Lung (tissue), 12 donors: Measurements from ENCODE around the gene GJD4. TPM values are rescaled to one million over a fixed set of nuclear protein-coding genes. Genes with fewer than 3 reads are reported as not detected.

Experiments used
- ATAC-seq: fragments of 200-7000 bp; cut with Tn5 transposase; one replicate; pipeline ENCODE4 v1.9.1; 2020; ENCODE audit warnings: moderate number of reproducible peaks; ENCODE audit not compliant: insufficient read depth, low FRiP score
- DNase-seq, 3 donors: peaks; one replicate each; pipeline ENCODE4 v3.0.0-alpha.2; 2013 to 2017
- H3K27ac ChIP-seq, 2 donors: one replicate each; pipeline ENCODE4 v1.5.1; 2013; ENCODE audit warnings: mild to moderate bottlenecking in 2 of 2, moderate library complexity in 2 of 2, control low read depth in 1 of 2, inconsistent platforms in 1 of 2, low read depth in 1 of 2, low read length in 1 of 2
- H3K27me3 ChIP-seq, 3 donors: one replicate each; pipeline ENCODE4 v1.5.1; 2013; ENCODE audit warnings: low read length in 2 of 3; ENCODE audit not compliant: control insufficient read depth in 3 of 3, insufficient read depth in 3 of 3
- H3K36me3 ChIP-seq, 4 donors: one replicate each; pipeline ENCODE4 v1.5.1; 2013; ENCODE audit warnings: low read length in 4 of 4, mild to moderate bottlenecking in 1 of 4, moderate library complexity in 1 of 4; ENCODE audit not compliant: control insufficient read depth in 4 of 4, insufficient read depth in 4 of 4
- H3K4me1 ChIP-seq, 5 donors: one replicate each; pipeline ENCODE4 v1.5.1; 2013; ENCODE audit warnings: low read length in 5 of 5, mild to moderate bottlenecking in 2 of 5, moderate library complexity in 1 of 5; ENCODE audit not compliant: control insufficient read depth in 5 of 5, insufficient read depth in 5 of 5
- H3K4me3 ChIP-seq: one replicate; pipeline ENCODE4 v1.5.1; 2013; ENCODE audit warnings: mild to moderate bottlenecking, control low read depth, moderate library complexity
- H3K9ac ChIP-seq, 2 donors: one replicate each; pipeline ENCODE4 v1.5.1; 2013; ENCODE audit warnings: low read length in 2 of 2, control low read depth in 1 of 2; ENCODE audit not compliant: insufficient read depth in 1 of 2
- H3K9me3 ChIP-seq, 4 donors: one replicate each; pipeline ENCODE4 v1.5.1; 2013; ENCODE audit warnings: low read length in 3 of 4, mild to moderate bottlenecking in 1 of 4, moderate library complexity in 1 of 4; ENCODE audit not compliant: control insufficient read depth in 4 of 4, insufficient read depth in 3 of 4
- CTCF ChIP-seq: IDR thresholded peaks from 2 replicates; pipeline ENCODE4 v1.5.1; 2012; ENCODE audit warnings: mild to moderate bottlenecking; ENCODE audit errors: control extremely low read depth, extremely low read depth
- WGBS, 2 donors: extraction: QIAGEN DNeasy Blood & Tissue Kit; methylation state at CpG; one replicate each; pipeline ENCODE4 v1.1.7; 2013; 5-methylcytosine and 5-hydroxymethylcytosine counted together
- polyA plus RNA-seq, 2 donors: library from polyadenylated mRNA; stranded (reverse); fragments of 200-250 nt; gene quantifications; one replicate each; pipeline ENCODE4 v1.2.1, GENCODE V29; 2013
- total RNA-seq, 2 donors: library from RNA; depleted of rRNA in 1 of 2; stranded (reverse); fragments of >200 nt in 1 of 2; gene quantifications; one replicate each; pipeline ENCODE4 v1.2.1, GENCODE V29; 2014 to 2021
- donor health status: control.
- donor health status: control.
- donor health status: Bipolar disorder and iron deficiency.
- donor health status: healthy.
- donor health status: DM: yes; HTN: yes; CAD: no.

GJD4 gene
- total and polyA plus RNA-seq, 4 donors, result 0.07 TPM; not detected in 3

GRCh38 chr10:35570397-35570796, 34.7 kb upstream of the GJD4 start:
- Histone ChIP-seq H3K9me3 (no peaks in the 10 kb centered on the region), H3K27me3 (no peaks in the 10 kb centered on the region), H3K4me1 (peaks cover 0 to 6% (median 0%) of the 10 kb centered on the region in 5 donors), H3K27ac (no peak overlapping the region), H3K4me3 (no peak overlapping the region), H3K36me3 (peaks cover 9 to 35% (median 13%) of the 10 kb centered on the region in 4 donors), H3K9ac (no peak overlapping the region)
- DNase-seq (no peak), ATAC-seq (no peak)
- WGBS, 2 donors, result 93 to 94% methylated on average over 1 of the region's 1 CpG
- no peak for TF ChIP-seq CTCF

GRCh38 chr10:35572583-35572982, 32.6 kb upstream of the GJD4 start:
- H3K4me3 ChIP-seq, result no peak overlapping the region
- H3K27ac ChIP-seq, result no peak overlapping the region
- H3K36me3 ChIP-seq, result peaks cover 7 to 29% (median 10%) of the 10 kb centered on the region in 4 donors
- H3K9ac ChIP-seq, result no peak overlapping the region
- ATAC-seq (no peak), DNase-seq (no peak)
- no peaks in the 10 kb centered on the region for H3K4me1 ChIP-seq
- no peak for TF ChIP-seq CTCF
- 96 to 100% methylated on average over 1 of the region's 1 CpG for WGBS, 2 donors
- no peaks in the 10 kb centered on the region for H3K27me3 ChIP-seq
- no peaks in the 10 kb centered on the region for H3K9me3 ChIP-seq

GRCh38 chr10:35573796-35574195, 31.3 kb upstream of the GJD4 start:
- Histone ChIP-seq H3K9me3 (no peaks in the 10 kb centered on the region), H3K27me3 (no peaks in the 10 kb centered on the region), H3K4me3 (no peak overlapping the region), H3K9ac (no peak overlapping the region), H3K4me1 (no peaks in the 10 kb centered on the region), H3K36me3 (peaks cover 2 to 20% (median 9%) of the 10 kb centered on the region in 4 donors), H3K27ac (no peak overlapping the region)
- DNase-seq (no peak), ATAC-seq (no peak)
- 95 to 96% methylated on average over 1 of the region's 1 CpG for WGBS, 2 donors
- TF ChIP-seq CTCF, result no peak

DNA sequence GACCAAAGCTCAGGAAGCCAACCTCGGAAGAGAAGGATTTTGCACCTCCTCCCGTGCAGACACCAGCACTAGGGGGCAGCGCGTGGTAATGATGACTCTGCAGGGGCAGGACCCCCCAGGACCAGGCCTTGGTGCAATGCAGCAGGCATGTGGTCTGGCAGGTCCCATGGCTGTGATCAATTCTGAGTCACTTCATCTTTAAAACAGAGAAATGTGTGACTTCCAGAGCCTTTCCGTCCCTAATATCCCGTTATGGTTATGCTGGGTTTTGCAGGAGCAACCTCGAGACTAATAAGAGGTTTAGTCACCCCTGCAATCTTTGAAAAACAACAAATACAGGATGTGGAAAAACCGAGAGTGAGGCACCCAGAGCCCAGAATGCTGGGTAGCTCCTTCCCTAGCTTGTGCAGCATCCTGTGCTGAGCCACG, 30.2 kb upstream of the GJD4 start:
- WGBS, 2 donors, result 84 to 85% methylated on average over 9 of the region's 9 CpGs
- no peak for DNase-seq
- TF ChIP-seq CTCF, result no peak
- H3K27me3 ChIP-seq, result peaks cover 0 to 5% (median 3%) of the 10 kb centered on the region in 3 donors
- no peaks in the 10 kb centered on the region for H3K9me3 ChIP-seq
- no peak for ATAC-seq
- H3K9ac ChIP-seq, result no peak overlapping the region
- H3K4me1 ChIP-seq, result no peaks in the 10 kb centered on the region
- H3K4me3 ChIP-seq, result no peak overlapping the region
- peaks cover 0 to 9% (median 4%) of the 10 kb centered on the region in 4 donors for H3K36me3 ChIP-seq
- H3K27ac ChIP-seq, result no peak overlapping the region
